Measurements from ENCODE around the gene CT45A2.
"Not testable (repeated sequence)": the region's sequence is repeated elsewhere in the genome, so short reads cannot be mapped to it uniquely, and the experiment has no call there.

CT45A2 gene

DNA sequence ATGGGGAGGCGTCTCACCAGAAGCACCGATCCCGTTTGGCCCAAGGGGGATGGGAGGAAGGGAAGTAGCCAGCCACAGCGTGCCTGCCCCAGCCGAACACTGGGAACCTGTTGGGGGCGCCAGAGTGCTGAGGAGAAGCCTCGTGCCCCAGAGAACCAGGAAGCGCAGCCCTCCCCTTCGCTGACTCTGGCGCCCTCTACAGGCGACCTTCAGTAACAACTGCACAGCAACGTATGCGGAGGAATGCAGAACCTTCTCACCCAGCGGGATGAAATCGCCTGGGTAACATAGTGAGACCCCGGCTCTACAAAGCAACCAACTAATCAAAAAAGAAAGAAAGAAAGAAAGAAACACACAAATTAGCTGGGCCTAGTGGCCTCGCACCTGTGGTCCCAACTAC lies at the start of gene CT45A2:
TSS of gene CT45A2 (minus strand) at position 101 of the 400 bp plus-strand sequence. CDS start 3,747 bp downstream, outside the sequence.
- DNase-seq = not testable (repeated sequence)

DNA sequence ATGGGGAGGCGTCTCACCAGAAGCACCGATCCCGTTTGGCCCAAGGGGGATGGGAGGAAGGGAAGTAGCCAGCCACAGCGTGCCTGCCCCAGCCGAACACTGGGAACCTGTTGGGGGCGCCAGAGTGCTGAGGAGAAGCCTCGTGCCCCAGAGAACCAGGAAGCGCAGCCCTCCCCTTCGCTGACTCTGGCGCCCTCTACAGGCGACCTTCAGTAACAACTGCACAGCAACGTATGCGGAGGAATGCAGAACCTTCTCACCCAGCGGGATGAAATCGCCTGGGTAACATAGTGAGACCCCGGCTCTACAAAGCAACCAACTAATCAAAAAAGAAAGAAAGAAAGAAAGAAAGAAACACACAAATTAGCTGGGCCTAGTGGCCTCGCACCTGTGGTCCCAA lies 34.6 kb upstream of the CT45A2 start, which contains the start of gene CT45A8:
TSS of gene CT45A8 (minus strand) at position 101 of the 400 bp plus-strand sequence. CDS start 3,755 bp downstream, outside the sequence.
- not testable (repeated sequence) for DNase-seq

DNA sequence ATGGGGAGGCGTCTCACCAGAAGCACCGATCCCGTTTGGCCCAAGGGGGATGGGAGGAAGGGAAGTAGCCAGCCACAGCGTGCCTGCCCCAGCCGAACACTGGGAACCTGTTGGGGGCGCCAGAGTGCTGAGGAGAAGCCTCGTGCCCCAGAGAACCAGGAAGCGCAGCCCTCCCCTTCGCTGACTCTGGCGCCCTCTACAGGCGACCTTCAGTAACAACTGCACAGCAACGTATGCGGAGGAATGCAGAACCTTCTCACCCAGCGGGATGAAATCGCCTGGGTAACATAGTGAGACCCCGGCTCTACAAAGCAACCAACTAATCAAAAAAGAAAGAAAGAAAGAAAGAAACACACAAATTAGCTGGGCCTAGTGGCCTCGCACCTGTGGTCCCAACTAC lies 17.4 kb upstream of the CT45A2 start, which contains the start of gene CT45A7:
TSS of gene CT45A7 (minus strand) at position 101 of the 400 bp plus-strand sequence. CDS start 3,747 bp downstream, outside the sequence.
- DNase-seq = not testable (repeated sequence)

DNA sequence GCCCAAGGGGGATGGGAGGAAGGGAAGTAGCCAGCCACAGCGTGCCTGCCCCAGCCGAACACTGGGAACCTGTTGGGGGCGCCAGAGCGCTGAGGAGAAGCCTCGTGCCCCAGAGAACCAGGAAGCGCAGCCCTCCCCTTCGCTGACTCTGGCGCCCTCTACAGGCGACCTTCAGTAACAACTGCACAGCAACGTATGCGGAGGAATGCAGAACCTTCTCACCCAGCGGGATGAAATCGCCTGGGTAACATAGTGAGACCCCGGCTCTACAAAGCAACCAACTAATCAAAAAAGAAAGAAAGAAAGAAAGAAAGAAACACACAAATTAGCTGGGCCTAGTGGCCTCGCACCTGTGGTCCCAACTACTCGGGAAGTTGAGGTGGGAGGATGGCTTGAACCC lies 17.1 kb downstream of the CT45A2 start, which contains the start of gene CT45A6:
TSS of gene CT45A6 (minus strand) at position 101 of the 400 bp plus-strand sequence. CDS start 3,794 bp downstream, outside the sequence.
- not testable (repeated sequence) for DNase-seq

- not testable (repeated sequence) for DNase-seq
Measured at GRCh38 chrX:135785403-135785802, 34.4 kb downstream of the CT45A2 start, which contains the start of gene CT45A5. TSS of gene CT45A5 (minus strand) at chrX:135785503. CDS start at chrX:135781729, 3,774 bp downstream.

- DNase-seq = not testable (repeated sequence)
Measured at GRCh38 chrX:135768091-135768490, 51.7 kb downstream of the CT45A2 start, which contains the start of gene CT45A3. TSS of gene CT45A3 (minus strand) at chrX:135768191. CDS start at chrX:135764444, 3,747 bp downstream.
